Hepatocyte (in vitro differentiated cells): Measurements from ENCODE around the gene EIF2AK2. TPM values are rescaled to one million over a fixed set of nuclear protein-coding genes. Genes with fewer than 3 reads are reported as not detected.

Source experiments
- DNase-seq: peaks from one replicate; pipeline ENCODE4 v3.0.0-alpha.2; 2016; ENCODE audit warnings: low spot score
- H2AFZ ChIP-seq: fragments of 200-600 bp; sonication (generic); 2 replicates; pipeline ENCODE4 v1.6.0; 2016; ENCODE audit warnings: antibody characterized with exemption, mild to moderate bottlenecking
- H3K27ac ChIP-seq: fragments of 200-600 bp; sonication (generic); 2 replicates; pipeline ENCODE4 v1.5.1; 2016; ENCODE audit warnings: mild to moderate bottlenecking
- H3K27me3 ChIP-seq: fragments of 200-600 bp; sonication (generic); 2 replicates; pipeline ENCODE4 v1.6.1; 2016
- H3K36me3 ChIP-seq: fragments of 200-600 bp; sonication (generic); replicated peaks from 2 replicates; pipeline ENCODE4 v1.5.1; 2016; ENCODE audit warnings: low read depth; ENCODE audit not compliant: insufficient read depth
- H3K4me1 ChIP-seq: fragments of 200-600 bp; sonication (generic); 2 replicates; pipeline ENCODE4 v1.5.1; 2016; ENCODE audit warnings: mild to moderate bottlenecking, moderate library complexity; ENCODE audit not compliant: insufficient read depth
- H3K4me2 ChIP-seq: fragments of 200-600 bp; sonication (generic); 2 replicates; pipeline ENCODE4 v1.6.0; 2016
- H3K4me3 ChIP-seq: fragments of 200-600 bp; sonication (generic); 2 replicates; pipeline ENCODE4 v1.5.1; 2016; ENCODE audit warnings: mild to moderate bottlenecking
- H3K79me2 ChIP-seq: fragments of 200-600 bp; sonication (generic); 2 replicates; pipeline ENCODE4 v1.6.0; 2017; ENCODE audit warnings: mild to moderate bottlenecking
- H3K9me2 ChIP-seq: fragments of 200-600 bp; sonication (generic); replicated peaks from 2 replicates; pipeline ENCODE4 v1.6.0; 2017; ENCODE audit warnings: mild to moderate bottlenecking; ENCODE audit not compliant: insufficient read depth
- H3K9me3 ChIP-seq: fragments of 200-600 bp; sonication (generic); 2 replicates; pipeline ENCODE4 v1.5.1; 2016; ENCODE audit warnings: low read depth, mild to moderate bottlenecking
- H4K20me1 ChIP-seq: fragments of 200-600 bp; sonication (generic); 2 replicates; pipeline ENCODE4 v1.6.0; 2016; ENCODE audit warnings: mild to moderate bottlenecking; ENCODE audit not compliant: insufficient read depth, poor library complexity, severe bottlenecking
- EZH2 ChIP-seq: fragments of 200-600 bp; sonication (generic); IDR thresholded peaks from 2 replicates; pipeline ENCODE4 v1.6.1; 2016; ENCODE audit warnings: antibody characterized with exemption, mild to moderate bottlenecking, borderline replicate concordance
- EZH2phosphoT487 ChIP-seq: fragments of 200-600 bp; sonication (generic); IDR thresholded peaks from one replicate; pipeline ENCODE4 v1.6.1; 2018; ENCODE audit warnings: antibody characterized with exemption, mild to moderate bottlenecking, low read depth, moderate library complexity; ENCODE audit not compliant: unreplicated experiment, severe bottlenecking
- WGBS: methylation state at CpG from one replicate; pipeline ENCODE4 v1.1.6; 2016; ENCODE audit warnings: low lambda C conversion rate; ENCODE audit errors: missing lambda C conversion rate; 5-methylcytosine and 5-hydroxymethylcytosine counted together
- polyA plus RNA-seq: library from polyadenylated mRNA; unstranded; fragments of >200 nt; fragmentation: Nextera tagmentation; extraction: Ambion mirVana; gene quantifications from 2 replicates; pipeline ENCODE4 v1.2.1, GENCODE V29; 2016
- total RNA-seq: library from RNA; depleted of rRNA; stranded (reverse); fragments of >200 nt; gene quantifications from 2 replicates; pipeline ENCODE4 v1.2.3, GENCODE V29; 2014
- TF ChIP-seq, protein P1 (sequence below): fragments of 200-600 bp; sonication (generic); IDR thresholded peaks from 2 replicates; pipeline ENCODE4 v1.5.1; 2016; ENCODE audit warnings: antibody characterized with exemption, mild to moderate bottlenecking; ENCODE audit not compliant: poor library complexity

EIF2AK2 gene
- total and polyA plus RNA-seq, 2 experiments from 2014 or later: 22.2 to 38.4 TPM

- H2AFZ ChIP-seq: no peak overlapping the region
- H3K27ac ChIP-seq: no peak overlapping the region
- no peaks in the 10 kb centered on the region for H3K9me2 ChIP-seq
- H3K4me1 ChIP-seq: no peaks in the 10 kb centered on the region
- H3K79me2 ChIP-seq: no peaks in the 10 kb centered on the region
- no peaks in the 10 kb centered on the region for H3K27me3 ChIP-seq
- no peak for DNase-seq
- 77% methylated on average over 4 of the region's 4 CpGs for WGBS
- no peak overlapping the region for H3K4me3 ChIP-seq
- H3K36me3 ChIP-seq: no peaks in the 10 kb centered on the region
- no peaks in the 10 kb centered on the region for H4K20me1 ChIP-seq
- TF ChIP-seq, protein P1, sequence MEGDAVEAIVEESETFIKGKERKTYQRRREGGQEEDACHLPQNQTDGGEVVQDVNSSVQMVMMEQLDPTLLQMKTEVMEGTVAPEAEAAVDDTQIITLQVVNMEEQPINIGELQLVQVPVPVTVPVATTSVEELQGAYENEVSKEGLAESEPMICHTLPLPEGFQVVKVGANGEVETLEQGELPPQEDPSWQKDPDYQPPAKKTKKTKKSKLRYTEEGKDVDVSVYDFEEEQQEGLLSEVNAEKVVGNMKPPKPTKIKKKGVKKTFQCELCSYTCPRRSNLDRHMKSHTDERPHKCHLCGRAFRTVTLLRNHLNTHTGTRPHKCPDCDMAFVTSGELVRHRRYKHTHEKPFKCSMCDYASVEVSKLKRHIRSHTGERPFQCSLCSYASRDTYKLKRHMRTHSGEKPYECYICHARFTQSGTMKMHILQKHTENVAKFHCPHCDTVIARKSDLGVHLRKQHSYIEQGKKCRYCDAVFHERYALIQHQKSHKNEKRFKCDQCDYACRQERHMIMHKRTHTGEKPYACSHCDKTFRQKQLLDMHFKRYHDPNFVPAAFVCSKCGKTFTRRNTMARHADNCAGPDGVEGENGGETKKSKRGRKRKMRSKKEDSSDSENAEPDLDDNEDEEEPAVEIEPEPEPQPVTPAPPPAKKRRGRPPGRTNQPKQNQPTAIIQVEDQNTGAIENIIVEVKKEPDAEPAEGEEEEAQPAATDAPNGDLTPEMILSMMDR: no peak
- TF ChIP-seq EZH2phosphoT487: no peak
- no peak for TF ChIP-seq EZH2
- no peaks in the 10 kb centered on the region for H3K9me3 ChIP-seq
- H3K4me2 ChIP-seq: no peak overlapping the region
Measured at GRCh38 chr2:37191253-37191652, 34.5 kb upstream of the EIF2AK2 start.

DNA sequence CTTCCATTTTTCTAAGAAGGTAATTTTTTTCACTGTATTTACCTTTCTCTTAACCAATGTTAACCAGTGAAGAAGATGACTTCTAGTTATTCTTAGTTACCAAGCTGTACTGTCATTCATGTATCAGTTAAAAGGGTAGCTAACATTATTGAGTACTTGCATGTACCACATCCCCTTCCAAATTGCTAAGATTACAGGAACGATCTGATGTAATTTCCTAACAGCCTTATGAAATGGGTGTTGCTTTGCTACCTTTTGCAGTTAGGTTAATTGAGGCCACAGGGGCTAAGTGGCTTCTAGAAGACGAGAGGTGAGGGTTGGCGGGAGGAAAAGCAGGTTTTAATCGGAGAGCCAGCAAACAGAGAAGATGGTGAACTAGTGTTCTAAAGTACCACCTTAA, 33.5 kb upstream of the EIF2AK2 start:
- WGBS: 89% methylated on average over 4 of the region's 4 CpGs
- Histone ChIP-seq H3K9me2 (no peaks in the 10 kb centered on the region), H3K4me1 (no peaks in the 10 kb centered on the region), H3K36me3 (no peaks in the 10 kb centered on the region), H3K9me3 (no peaks in the 10 kb centered on the region), H4K20me1 (no peaks in the 10 kb centered on the region), H3K4me2 (no peak overlapping the region), H3K27ac (peak overlapping the region; percentile 37), H3K27me3 (no peaks in the 10 kb centered on the region), H2AFZ (no peak overlapping the region), H3K79me2 (no peaks in the 10 kb centered on the region), H3K4me3 (no peak overlapping the region)
- no peak for DNase-seq
- TF ChIP-seq, protein P1: no peak
- TF ChIP-seq EZH2 (no peak), EZH2phosphoT487 (no peak)

- no peaks in the 10 kb centered on the region for H4K20me1 ChIP-seq
- DNase-seq: peak; percentile 70
- no peak overlapping the region for H3K4me3 ChIP-seq
- H3K79me2 ChIP-seq: no peaks in the 10 kb centered on the region
- peak overlapping the region; percentile 37 for H3K27ac ChIP-seq
- no peaks in the 10 kb centered on the region for H3K4me1 ChIP-seq
- no peak for TF ChIP-seq EZH2phosphoT487
- TF ChIP-seq EZH2: no peak
- TF ChIP-seq, protein P1: no peak
- H2AFZ ChIP-seq: no peak overlapping the region
- no peaks in the 10 kb centered on the region for H3K36me3 ChIP-seq
- 69% methylated on average over 6 of the region's 6 CpGs for WGBS
- no peaks in the 10 kb centered on the region for H3K9me2 ChIP-seq
- H3K4me2 ChIP-seq: no peak overlapping the region
- H3K27me3 ChIP-seq: no peaks in the 10 kb centered on the region
- H3K9me3 ChIP-seq: no peaks in the 10 kb centered on the region
Measured at GRCh38 chr2:37189452-37190153, 32.8 kb upstream of the EIF2AK2 start.
